ENCODE data around the gene NSUN2.
"Not testable (repeated sequence)": the region's sequence is repeated elsewhere in the genome, so short reads cannot be mapped to it uniquely, and the experiment has no call there.

Gene NSUN2

DNA sequence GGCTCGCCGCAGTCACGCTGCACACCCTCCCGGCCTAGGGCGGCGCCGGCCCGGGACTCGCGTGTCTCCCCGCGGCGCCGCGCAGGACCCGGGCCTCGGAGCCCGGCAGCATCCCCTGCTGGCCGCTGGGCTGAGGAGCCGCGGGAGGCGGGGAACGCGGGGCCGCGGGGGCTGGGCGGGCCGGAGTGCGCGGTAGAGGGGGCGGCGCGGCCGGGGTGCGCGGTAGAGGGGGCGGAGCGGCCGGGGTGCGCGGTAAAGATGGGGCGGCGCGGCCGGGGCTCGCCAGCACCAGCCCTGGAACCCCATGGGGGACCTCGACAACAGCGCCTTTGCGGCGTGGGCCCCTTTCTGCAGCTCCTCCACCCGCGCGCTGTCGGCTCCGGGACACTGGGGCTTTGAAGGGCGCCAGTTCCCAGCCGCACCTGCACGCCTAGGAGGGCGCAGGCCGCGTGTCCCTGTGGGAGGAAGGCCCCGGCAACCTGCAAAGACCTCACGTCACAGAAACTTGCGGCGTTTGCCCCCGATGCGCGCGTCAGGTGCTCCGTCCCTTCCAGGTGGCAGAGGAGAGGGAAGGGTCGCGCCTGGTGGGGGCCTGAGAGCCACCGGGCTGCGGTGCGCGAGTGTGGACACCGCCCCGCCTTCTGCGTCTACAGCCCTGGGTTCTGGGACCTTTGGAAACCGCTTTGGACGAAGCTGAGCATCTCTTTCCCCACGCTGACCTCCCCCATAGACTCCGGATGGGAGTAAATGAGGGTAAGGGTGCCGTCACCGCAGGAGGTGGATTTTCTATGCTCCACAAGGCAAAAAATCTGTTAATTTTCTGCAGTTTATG, 49.6 kb downstream of the NSUN2 start:
- DNase-seq (ENCODE audit: low spot score), result peak; percentile 57

DNA sequence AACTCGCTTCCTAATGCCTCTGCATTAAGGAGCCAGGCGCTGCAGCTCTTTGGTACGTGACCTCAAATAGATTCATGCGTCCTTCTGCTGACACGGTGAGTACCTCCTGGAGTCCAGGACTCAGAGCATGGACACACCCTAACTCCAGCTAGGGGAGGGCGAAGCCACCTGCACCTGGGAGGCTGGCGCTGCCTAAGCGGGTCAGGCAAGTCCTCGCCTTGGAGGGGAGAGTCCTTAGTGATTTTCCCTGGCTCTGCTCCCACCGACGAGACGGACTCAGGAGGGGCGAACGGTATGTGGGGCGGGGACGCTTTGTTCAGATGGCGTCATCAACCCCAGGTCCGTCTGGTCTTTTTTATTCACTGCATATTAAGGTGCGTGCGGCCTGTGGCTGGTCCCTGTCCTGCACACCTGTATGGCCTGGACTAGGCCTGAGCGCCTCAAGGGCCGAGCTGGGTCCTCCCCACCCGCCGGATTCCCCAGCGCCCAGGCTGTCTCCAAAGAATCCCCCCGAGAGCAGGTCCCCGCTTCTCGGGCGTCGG, 50.3 kb downstream of the NSUN2 start:
- DNase-seq (ENCODE audit: low spot score), result no peak

DNA sequence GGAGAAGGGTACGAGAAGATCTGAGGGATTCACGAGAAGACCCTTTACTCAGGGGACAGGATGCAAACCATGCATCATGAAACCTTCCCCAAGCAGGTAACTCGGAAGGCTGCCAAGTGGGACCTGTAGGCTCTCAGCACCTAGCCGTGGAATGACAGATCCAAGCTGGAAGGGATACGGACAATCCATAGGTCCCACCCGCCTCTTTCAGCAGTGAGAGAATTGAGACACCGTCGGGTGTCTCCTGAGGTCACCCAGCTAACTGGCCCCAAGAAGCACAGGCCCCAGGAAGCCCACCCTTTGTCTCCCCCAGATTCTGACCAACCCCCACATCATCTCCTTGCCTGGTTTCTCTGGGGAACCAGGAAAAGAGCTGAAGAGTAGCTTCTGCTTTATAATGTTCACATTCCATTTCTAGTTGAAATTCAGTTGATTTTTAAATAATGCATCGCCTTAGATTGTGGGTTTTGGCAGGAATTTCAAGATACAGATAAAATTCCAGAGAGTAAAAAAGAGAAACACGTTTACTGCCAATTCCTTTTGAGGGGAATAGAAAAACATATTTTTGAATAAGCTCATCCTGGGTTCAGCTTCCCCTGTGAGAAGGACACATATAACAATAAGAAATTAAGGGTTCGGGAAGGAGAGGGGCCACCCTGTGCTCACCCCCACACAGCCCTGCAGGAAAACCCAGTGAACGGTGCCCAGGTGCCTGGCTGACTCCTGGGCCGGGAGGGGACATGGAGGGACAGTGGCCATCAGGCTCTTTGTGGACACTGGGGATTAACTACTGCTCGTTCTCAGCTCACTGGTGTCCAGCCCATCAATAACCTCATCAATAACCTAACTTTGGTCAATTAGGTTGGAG, 51.1 kb downstream of the NSUN2 start:
- DNase-seq (ENCODE audit: low spot score), result no peak

DNA sequence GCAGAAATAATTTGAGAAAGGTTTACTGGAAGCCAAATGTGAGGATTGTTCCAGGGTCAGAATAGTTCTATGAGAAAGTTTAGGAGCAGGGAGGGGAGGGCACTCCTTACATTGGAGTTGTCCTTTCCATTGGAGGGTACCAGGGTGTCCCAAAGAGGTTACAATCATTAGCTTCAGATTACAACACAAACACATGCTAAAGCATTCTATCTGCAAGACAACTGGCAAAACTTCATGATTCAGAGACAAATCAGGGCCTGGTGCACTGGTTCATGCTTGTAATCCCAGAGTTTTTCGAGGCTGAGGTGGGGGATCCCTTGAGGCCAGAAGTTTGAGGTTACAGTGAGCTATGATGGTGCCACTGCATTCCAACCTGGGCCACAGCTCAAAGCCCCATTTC, 51.8 kb downstream of the NSUN2 start:
- DNase-seq (ENCODE audit: low spot score), result no peak

DNA sequence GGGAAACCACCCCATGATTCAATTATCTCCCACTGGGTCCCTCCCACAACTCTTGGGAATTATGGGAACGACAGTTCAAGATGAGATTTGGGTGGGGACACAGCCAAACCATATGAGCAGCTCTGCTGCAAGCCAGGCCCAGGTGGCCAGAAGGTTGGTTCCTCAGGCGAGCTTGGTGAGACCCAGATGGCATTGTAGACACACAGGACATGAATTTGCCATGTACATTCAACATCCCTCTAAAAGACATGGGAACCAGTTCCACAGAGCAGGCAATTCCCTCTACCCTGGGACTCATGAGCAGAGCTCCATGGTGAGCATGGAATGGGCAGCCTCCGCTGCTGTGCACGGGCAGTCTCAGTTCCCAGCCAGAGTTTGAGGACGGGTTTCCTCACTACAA, 53.3 kb downstream of the NSUN2 start:
- DNase-seq (ENCODE audit: low spot score), result no peak

DNA sequence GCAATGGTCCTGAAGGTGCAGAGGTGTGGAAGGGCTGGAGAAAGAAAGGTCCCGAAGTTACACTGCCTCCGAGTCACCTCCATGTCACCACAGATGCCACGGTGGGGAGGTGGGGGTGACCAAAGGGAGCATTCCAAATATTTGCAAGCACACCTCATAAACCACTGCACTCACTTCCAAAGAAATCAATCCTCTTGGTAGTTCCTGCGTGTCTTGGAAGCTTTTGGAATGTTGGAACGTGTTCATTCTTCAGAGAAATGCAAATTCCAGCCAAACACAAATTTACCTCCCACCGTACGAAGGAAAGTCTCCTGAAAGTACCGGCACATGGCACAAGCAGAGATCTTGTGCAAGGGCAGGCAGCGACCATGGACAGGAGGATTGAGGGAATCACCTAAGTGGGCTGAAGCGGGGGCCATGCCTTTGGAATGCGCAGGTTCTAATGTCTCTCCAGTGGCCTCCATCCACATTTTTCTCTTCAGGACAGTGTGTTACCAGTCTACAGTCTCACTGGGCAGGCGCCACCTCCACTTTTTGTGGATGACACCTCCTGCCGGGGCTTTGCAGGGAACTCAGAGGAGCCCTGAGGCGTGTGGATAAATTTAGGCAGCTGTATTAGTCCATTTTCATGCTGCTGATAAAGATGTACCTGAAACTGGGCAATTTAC, 54.0 kb downstream of the NSUN2 start:
- DNase-seq (ENCODE audit: low spot score), result no peak

DNA sequence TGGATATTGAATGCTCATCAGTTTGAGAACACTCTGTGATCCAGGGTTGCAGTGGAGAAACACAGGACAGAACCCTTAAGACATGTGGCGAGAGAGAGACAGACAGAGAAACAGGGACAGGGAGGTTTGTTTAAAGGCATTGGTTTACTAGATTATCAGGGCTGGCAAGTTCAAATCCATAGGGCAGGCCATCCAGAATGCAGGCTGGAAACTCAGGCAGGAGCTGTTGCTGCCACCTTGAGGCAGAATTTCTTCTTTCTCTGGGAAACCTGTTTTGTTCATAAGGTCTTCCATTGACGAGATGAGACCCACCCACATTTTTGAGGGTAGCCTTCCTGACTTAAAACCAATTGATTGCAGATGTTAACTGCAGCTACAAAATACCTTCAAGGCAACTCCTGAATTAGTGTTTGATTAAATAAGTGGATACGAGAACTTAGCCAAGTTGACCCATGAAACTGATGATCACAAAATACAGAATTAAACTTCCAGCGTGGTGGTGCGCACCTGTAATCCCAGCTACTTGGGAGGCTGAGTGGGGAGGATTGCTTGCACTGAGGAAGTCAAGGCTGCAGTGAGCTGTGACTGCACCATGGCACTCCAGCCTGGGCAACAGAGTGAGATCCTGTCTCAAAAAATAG, 55.9 kb downstream of the NSUN2 start:
- peak; percentile 26 for DNase-seq (ENCODE audit: low spot score)

DNA sequence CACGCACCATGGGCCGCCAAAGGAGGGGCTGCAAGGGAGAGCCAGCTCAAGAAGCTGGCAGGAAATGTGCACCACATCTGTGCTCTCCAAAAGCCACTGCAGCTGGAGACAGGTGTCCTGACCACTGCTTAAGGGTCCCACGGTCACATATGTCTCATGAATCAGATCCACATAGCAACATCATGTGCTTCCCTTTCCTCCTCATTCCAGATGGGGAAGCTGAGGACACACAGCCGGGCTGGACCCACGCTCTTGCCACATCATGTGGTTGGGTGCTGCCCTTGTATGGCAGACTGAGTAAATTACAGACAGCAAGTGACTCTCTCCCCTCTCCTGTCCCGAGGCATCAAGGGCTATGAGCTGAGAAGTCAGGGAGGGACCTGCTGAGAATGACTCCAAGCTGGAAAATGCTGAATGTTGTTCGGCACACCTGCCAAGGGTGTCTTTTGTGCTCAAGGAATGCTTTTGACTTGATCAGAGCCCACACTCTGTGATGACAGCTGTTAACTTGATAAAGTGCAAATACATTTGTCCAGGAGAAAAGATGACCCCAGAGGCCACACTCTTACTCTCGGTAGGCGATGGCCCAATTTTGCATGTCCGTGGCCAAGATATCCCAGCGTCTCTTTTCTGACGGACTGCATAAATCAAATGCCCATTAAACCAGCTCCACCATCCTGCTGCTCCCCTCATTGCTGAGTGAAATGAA, 58.2 kb downstream of the NSUN2 start:
- DNase-seq (ENCODE audit: low spot score), result no peak

DNA sequence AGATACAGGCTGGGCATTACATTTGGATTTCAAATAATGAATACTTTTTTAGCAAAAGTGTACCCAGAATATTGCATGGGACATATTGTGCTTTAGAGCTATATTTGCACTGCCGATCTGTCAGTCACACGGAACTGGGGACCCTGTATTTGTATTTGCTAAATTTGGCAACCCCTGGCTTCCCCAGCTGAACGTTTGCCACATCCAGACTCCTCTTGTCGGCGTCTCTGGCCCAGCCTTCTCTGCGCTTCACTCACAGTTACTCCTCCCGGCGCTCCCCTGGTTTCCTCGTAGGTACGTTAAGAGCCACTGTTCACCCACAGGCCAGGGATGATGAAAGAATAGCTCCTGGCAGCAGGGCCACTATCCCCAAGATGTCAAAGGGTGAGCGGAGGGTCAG, 58.7 kb downstream of the NSUN2 start:
- no peak for DNase-seq (ENCODE audit: low spot score)

DNA sequence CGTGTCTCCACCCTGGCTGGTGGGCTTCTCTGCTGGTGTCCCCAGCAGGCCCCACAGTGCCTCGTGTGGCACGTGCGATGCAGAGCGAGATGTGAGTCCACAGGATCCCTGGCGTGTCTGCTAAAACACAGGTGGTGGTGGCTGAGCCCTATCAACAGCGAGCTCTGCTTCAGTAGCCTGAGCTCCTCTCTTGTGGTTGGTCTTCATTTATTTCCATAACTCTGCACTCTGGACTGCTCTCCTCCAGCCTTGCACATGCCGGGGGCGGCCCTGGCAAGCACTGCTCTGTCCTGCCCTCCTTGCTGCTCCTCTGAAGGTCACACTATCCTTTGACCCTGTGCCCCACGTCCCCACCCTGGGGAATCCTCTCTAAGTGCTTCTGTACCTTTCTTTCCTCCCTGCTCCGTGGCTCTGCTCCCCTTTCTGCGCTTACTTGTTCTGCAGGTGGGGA, 59.2 kb downstream of the NSUN2 start:
- DNase-seq (ENCODE audit: low spot score), result no peak

DNA sequence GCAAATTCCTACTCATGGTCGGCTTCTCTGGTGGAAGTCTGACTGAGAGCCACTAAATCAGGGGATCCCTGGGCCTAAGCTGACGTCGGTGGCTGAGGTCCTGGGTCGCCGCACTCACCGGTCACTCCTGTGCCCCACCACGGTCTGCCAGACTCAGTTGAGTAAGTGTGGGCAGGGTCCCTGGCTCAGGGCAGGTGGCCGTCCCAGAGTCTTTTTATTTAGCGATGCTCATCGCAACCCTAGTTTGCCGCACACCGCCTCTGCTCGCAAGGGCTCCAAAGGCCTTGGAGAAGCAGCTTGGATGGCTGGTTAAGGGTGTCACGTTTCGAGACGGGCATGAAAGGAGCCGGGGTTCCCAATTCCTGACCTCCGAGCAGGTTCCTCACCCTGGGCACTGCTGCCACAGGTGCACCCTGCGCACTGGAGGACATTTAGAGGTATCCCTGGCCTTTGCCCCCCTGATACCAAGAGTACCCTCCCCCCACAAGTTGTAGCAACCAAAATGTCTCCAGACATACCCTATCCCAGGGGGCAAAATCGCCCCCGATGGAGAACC, 59.9 kb downstream of the NSUN2 start:
- no peak for DNase-seq (ENCODE audit: low spot score)

DNA sequence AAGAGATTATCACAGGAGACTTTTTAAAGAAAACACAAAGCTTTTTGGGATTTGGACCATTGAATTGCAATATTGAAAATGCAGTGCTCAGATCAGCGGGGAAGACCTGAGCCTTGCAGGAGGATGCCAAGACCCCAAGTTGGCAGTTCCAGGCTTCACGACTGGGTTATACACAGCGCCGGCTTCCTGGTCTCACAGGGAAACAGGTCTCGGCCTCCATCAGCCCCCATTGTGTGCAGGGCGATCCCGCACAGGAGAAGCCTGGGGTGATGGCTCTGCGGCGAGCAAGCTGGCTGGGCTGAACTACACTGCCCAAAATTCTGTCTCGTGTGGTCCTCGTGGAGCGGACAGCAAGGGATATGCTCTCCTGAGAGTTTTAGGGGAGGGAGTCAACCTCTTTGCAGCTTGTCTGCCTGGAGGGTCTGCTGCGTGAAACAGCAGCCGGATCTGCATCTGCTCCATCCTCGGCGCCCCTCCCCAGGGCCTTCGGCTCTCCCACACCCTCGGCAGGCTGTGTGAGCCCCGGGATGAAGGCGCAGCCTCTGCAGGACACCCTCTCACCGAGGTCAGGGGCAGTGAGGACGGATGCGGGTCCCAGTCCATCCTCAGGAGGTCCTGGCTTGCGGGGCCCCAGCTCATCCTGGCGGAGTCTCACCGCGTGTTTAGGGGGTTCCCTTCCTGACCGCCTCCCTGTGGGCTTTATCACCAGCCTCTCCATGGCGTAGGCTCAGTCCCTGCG, 60.6 kb downstream of the NSUN2 start:
- DNase-seq (ENCODE audit: low spot score), result no peak

DNA sequence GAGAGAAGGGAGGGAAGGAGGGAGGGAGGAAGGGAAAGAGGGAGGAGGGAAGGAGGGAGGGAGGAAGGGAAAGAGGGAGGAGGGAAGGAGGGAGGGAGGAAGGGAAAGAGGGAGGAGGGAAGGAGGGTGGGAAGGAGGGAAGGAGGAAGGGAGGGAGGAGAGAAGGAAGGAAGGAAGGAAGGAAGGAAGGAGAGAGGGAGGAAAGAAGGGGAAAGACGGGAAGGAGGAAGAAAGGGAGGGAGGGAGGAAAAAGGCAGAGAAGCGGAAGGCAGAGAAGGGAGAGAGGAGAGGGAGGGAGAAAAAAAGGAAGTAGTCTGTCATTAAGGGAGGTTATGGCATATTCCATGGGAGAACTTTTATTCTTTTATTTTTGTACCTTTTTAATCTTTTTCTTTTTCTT, 61.2 kb downstream of the NSUN2 start:
- not testable (repeated sequence) for DNase-seq (ENCODE audit: low spot score)

DNA sequence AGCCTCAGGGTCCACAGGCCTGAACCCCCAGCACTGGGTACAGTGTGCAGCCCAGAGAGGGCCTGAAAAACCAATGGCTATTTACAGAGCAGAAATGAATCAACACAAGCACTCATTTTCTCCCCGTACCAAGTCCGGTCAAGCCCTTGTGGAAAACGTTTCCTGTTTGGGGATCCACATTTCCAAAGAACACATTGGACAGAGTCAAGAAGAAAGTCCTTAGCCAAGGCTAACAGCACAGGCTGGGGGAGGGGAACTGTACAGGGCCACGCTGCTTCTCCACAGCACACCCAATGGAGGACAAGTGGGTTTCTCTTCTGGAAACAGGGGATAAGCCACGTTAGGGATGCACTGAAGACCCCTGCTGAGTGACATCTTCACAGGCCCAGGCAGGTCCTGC, 62.3 kb downstream of the NSUN2 start:
- DNase-seq (ENCODE audit: low spot score), result no peak

DNA sequence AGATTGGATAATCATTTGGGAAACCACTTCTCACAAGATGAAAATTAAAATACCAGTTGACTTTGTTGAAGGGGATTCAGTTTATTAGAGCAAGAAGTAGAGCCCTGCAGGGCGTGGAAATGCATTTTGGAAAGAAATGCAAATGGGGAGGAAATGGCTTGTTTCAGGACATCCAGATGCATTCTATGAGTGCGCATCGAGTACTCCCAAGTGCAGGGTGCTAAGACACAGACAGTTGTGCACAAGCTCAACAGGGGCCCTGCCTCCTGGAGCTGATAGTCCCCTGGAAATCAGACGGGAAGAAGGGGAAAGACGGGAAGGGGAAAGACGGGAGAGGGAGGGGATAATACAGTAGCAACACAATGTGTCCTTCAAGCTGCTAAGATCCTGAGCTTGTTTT, 64.0 kb downstream of the NSUN2 start:
- DNase-seq (ENCODE audit: low spot score), result no peak

DNA sequence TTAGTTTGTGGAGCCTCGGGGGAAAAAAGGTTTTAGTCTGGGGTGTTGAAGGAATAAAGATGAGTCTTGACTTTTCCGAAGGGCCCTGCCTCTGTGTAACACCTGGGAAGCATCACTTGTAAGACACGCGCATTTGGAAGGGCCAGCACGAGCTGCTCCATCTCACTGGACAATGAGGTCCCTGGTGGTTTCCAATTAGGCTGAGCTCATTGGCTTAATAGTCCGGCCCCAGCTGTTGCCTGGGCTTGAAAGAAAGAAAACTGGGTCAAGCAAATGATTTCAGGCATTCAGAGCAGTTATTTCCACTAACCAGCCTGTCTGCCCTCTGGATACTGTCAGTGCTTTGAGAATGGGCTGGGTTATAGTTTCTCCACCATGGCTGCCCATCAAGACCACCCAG, 64.5 kb downstream of the NSUN2 start:
- DNase-seq (ENCODE audit: low spot score), result no peak

DNA sequence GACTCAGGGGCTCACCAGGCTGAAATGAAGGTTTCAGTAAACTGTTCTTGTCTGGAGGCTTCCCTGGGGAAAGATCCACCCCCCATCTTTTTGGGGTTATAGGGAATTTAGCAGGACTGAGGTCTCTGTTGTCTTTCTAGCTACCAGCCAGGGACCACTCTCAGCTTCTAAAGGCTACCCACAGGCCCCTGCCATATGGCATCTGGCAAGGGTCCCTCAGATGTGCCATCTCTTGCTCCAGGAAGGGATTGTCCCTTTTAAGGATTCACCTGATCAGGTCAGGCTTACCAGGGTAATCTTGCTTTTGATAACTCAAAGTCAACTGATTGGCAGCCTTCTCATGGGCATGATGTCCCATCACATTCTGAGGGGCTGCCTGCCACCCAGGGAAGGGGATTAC, 65.0 kb downstream of the NSUN2 start:
- no peak for DNase-seq (ENCODE audit: low spot score)

DNA sequence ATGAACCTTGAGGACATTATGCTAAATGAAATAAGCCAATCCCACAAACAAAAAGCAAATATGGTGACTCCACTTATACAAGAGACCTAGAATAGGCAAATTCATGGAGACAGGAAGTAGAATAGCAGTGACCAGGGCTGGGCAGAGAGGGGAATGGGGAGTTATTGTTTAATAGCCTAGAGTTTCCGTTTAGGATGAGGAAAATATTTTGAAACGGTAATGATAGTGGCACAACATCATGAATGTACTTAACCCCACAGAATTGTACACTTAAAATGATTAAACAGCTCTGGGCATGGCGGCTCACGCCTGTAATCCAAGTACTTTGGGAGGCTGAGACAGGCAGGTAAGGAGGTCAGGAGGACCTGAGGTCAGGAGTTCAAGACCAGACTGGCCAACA, 65.8 kb downstream of the NSUN2 start:
- DNase-seq (ENCODE audit: low spot score), result no peak

DNA sequence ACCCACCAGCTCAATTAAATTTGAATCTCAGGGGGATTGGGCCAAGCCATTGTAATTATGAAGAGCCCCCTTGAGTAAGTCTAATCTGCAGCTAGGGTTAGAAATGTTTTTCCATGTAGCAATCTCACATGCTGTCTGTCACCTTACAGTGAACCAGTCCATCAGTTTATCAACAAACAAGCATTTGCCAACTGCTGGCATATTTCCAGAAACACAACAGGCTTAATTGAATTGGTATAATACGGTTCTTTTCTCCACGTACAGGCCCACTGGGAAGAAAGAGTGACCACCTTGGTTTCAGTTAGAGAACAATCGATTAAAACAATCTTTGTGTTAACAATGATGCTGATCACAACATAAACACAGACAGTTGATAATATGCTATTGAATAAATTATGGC, 67.4 kb downstream of the NSUN2 start:
- no peak for DNase-seq (ENCODE audit: low spot score)
